M059J (cell line): ENCODE measurements around the gene PRRG2. TPM values are rescaled to one million over a fixed set of nuclear protein-coding genes. Genes with fewer than 3 reads are reported as not detected.

Experiments used
- DNase-seq: peaks from one replicate; pipeline ENCODE4 v3.0.0-alpha.2; 2012; ENCODE audit warnings: low read depth
- total RNA-seq: library from RNA; depleted of rRNA; stranded (reverse); fragments of >200 nt; shearing (Covaris generic); gene quantifications from 2 replicates; pipeline ENCODE4 v1.2.3, GENCODE V29; 2014

The PRRG2 gene
- total RNA-seq, 1 experiment from 2014 or later = not detected

GRCh38 chr19:49588365-49589122, 7.4 kb downstream of the PRRG2 start:
- DNase-seq = no peak

- no peak for DNase-seq
Observed at GRCh38 chr19:49589502-49589905, 8.4 kb downstream of the PRRG2 start.

GRCh38 chr19:49590071-49590970, 9.2 kb downstream of the PRRG2 start:
- peak; percentile 96 for DNase-seq

GRCh38 chr19:49590971-49591730, 10.0 kb downstream of the PRRG2 start, which contains the start of gene PRR12:
PRR12 (plus strand) TSS chr19:49591182; CDS start chr19:49591655, 473 bp downstream.
- DNase-seq = peak; percentile 75

- DNase-seq = peak; percentile 58
Observed at GRCh38 chr19:49591731-49592485, 10.8 kb downstream of the PRRG2 start.

- no peak for DNase-seq
Observed at GRCh38 chr19:49592486-49593232, 11.5 kb downstream of the PRRG2 start.

- no peak for DNase-seq
Observed at GRCh38 chr19:49593233-49594113, 12.4 kb downstream of the PRRG2 start.

- DNase-seq = no peak
Observed at GRCh38 chr19:49594157-49594992, 13.3 kb downstream of the PRRG2 start.

- no peak for DNase-seq
Observed at GRCh38 chr19:49594993-49595818, 14.1 kb downstream of the PRRG2 start.

- no peak for DNase-seq
Observed at GRCh38 chr19:49595819-49596404, 14.8 kb downstream of the PRRG2 start.

GRCh38 chr19:49596407-49596806, 15.3 kb downstream of the PRRG2 start:
- DNase-seq = no peak

- DNase-seq = no peak
Observed at GRCh38 chr19:49596954-49597702, 16.0 kb downstream of the PRRG2 start.

- no peak for DNase-seq
Observed at GRCh38 chr19:49597703-49597974, 16.5 kb downstream of the PRRG2 start.

- no peak for DNase-seq
Observed at GRCh38 chr19:49599378-49600295, 18.5 kb downstream of the PRRG2 start.

GRCh38 chr19:49601482-49602038, 20.4 kb downstream of the PRRG2 start:
- no peak for DNase-seq
